ENCODE data around the gene FCN3. TPM values are rescaled to one million over a fixed set of nuclear protein-coding genes. Genes with fewer than 3 reads are reported as not detected.
A peak's percentile ranks its signal among the peaks of the same experiment; 100 is the strongest.

Gene FCN3
- polyA plus RNA-seq, 1 experiment = not detected

- no peaks in the 10 kb centered on the region for H3K36me3 ChIP-seq (ENCODE audit: control insufficient read depth, insufficient read depth, low read length)
- TF ChIP-seq CTCF (IDR thresholded peaks at IDR 0.05; ENCODE audit: insufficient read depth, low read depth, low read length) = no peak
- H3K4me3 ChIP-seq (ENCODE audit: low read depth, low read length) = no peak overlapping the region
- ChIA-PET CTCF (interaction anchor here (1.3 to 8.7 kb wide), 3 partner anchors 15 to 81 kb away, joined by 7 to 170 read pairs (median 11); no protein-coding TSS in a partner anchor), POLR2A (no interaction called here)
- no peak for DNase-seq (ENCODE audit: low read depth)
- H3K27me3 ChIP-seq (ENCODE audit: control insufficient read depth, insufficient read depth, low read length) = peaks cover 6% of the 10 kb centered on the region
Observed at GRCh38 chr1:27380224-27380623, 5.6 kb upstream of the FCN3 start.

DNA sequence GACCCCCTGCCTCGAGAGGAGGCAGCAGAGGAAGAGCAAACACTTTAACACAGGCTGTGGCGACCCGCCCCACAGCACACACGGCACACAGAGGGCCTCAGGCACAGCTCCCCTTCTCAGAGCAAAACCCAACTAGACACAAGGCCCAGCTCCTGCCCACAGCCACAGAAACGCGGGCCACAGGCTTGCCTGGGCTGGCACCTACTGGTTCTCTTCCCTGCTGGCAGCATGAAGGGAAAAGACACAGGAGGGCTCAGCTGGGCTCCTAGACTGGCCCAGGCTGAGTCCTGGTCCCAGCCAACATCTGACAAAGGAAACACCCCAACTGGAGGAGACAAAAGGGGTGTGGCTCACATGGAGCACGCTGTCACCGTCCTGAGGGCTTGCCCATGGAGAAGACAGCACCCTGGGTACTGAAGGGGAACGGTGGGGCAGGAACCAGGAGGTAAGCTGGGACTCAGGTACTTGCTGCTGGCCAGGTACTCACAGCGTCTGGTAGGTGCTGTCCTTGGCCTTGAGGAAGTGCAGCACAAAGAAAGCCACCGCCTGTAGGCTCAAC is 5.0 kb upstream of the FCN3 start:
- ChIA-PET POLR2A (no interaction called here), CTCF (interaction anchor here (0.6 to 1.3 kb wide), 4 partner anchors 8 to 83 kb away, joined by 3 to 7 read pairs (median 4); no protein-coding TSS in a partner anchor)
- H3K4me3 ChIP-seq (ENCODE audit: low read depth, low read length) = no peak overlapping the region
- no peak for DNase-seq (ENCODE audit: low read depth)
- no peak for TF ChIP-seq CTCF (IDR thresholded peaks at IDR 0.05; ENCODE audit: insufficient read depth, low read depth, low read length)
- no peaks in the 10 kb centered on the region for H3K36me3 ChIP-seq (ENCODE audit: control insufficient read depth, insufficient read depth, low read length)
- peaks cover 6% of the 10 kb centered on the region for H3K27me3 ChIP-seq (ENCODE audit: control insufficient read depth, insufficient read depth, low read length)

DNA sequence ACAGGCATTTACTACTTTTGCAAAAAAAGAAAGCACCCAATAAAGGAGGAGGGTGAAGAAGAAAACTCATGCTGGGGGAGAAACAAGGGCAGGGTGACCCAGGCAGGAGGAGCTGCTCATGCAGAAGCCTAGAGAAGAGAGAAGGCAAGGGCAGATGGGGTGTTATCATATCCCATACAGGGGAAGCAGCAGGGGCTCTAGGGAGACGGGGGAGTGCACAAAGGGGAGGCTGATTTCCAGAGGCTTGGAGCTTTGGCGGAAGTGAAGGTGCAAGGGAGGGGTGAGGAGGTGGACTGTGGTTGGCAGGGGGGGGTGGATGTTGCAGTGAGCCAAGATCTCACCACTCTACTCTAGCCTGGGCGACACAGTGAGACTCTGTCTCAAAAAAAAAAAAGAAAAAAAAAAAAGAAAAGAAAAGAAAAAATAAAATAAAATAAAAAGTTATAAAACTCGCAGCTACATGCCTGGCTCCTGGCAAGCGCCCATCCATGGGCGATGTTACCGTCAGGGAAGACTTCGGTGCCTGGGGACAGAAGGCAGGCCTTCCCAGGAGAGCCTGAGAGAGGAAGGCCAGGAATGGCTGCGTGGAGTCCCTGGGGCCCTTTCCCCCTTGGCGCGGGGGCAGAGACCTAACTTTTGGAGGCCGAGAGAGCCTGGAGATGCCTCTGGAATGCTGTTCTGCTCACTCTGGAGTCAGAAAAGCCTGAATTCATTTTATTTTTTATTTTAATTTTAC is 3.3 kb upstream of the FCN3 start:
- no peak for DNase-seq (ENCODE audit: low read depth)
- ChIA-PET POLR2A (no interaction called here), CTCF (interaction anchor here (0.9 to 1.9 kb wide), 4 partner anchors 10 to 14 kb away, joined by 3 to 8 read pairs (median 4); partner anchors contain the start of gene MAP3K6)
- no peak overlapping the region for H3K4me3 ChIP-seq (ENCODE audit: low read depth, low read length)
- H3K36me3 ChIP-seq (ENCODE audit: control insufficient read depth, insufficient read depth, low read length) = no peaks in the 10 kb centered on the region
- H3K27me3 ChIP-seq (ENCODE audit: control insufficient read depth, insufficient read depth, low read length) = peaks cover 6% of the 10 kb centered on the region
- TF ChIP-seq CTCF (IDR thresholded peaks at IDR 0.05; ENCODE audit: insufficient read depth, low read depth, low read length) = no peak

- DNase-seq (ENCODE audit: low read depth) = no peak
- peak; percentile 31; the same call in 1 of the 2 replicates for TF ChIP-seq CTCF (IDR thresholded peaks at IDR 0.05; ENCODE audit: insufficient read depth, low read depth, low read length)
- H3K27me3 ChIP-seq (ENCODE audit: control insufficient read depth, insufficient read depth, low read length) = no peaks in the 10 kb centered on the region; the same call in 1 of the 2 replicates
- POLR2A ChIA-PET = no interaction called here
- CTCF ChIA-PET = no interaction called here
- no peaks in the 10 kb centered on the region for H3K36me3 ChIP-seq (ENCODE audit: control insufficient read depth, insufficient read depth, low read length)
- H3K4me3 ChIP-seq (ENCODE audit: low read depth, low read length) = no peak overlapping the region
Observed at GRCh38 chr1:27372808-27373690, 1.6 kb downstream of the FCN3 start.
